Karpas-422 (cell line): Measurements from ENCODE around the gene ZNF687. TPM values are rescaled to one million over a fixed set of nuclear protein-coding genes. Genes with fewer than 3 reads are reported as not detected.
A peak's percentile ranks its signal among the peaks of the same experiment; 100 is the strongest.

Experiments used
- DNase-seq: peaks from one replicate; pipeline ENCODE4 v3.0.0-alpha.2; 2015
- H2AFZ ChIP-seq: fragments of 200-600 bp; sonication (generic); 2 replicates; pipeline ENCODE4 v1.6.1; 2014; ENCODE audit warnings: antibody characterized with exemption, low read length, mixed read lengths
- H3K27ac ChIP-seq: fragments of 200-600 bp; sonication (generic); 2 replicates; pipeline ENCODE4 v1.5.1; 2014; ENCODE audit warnings: mild to moderate bottlenecking, low read length, moderate library complexity
- H3K27me3 ChIP-seq: fragments of 200-600 bp; sonication (generic); 2 replicates; pipeline ENCODE4 v1.6.1; 2014; ENCODE audit warnings: low read length, mixed read lengths
- H3K36me3 ChIP-seq: fragments of 200-600 bp; sonication (generic); 2 replicates; pipeline ENCODE4 v1.6.1; 2014; ENCODE audit warnings: low read length, mixed read lengths; ENCODE audit not compliant: insufficient read depth
- H3K4me1 ChIP-seq: fragments of 200-600 bp; sonication (generic); 2 replicates; pipeline ENCODE4 v1.6.1; 2014; ENCODE audit warnings: mild to moderate bottlenecking, low read length, mixed read lengths
- H3K4me2 ChIP-seq: fragments of 200-600 bp; sonication (generic); 2 replicates; pipeline ENCODE4 v1.6.1; 2014; ENCODE audit warnings: low read length, low read depth, mild to moderate bottlenecking; ENCODE audit not compliant: poor library complexity, severe bottlenecking
- H3K4me3 ChIP-seq: fragments of 200-600 bp; sonication (generic); 2 replicates; pipeline ENCODE4 v1.5.1; 2014; ENCODE audit warnings: mild to moderate bottlenecking, antibody characterized with exemption, low read length, mixed read lengths
- H3K79me2 ChIP-seq: fragments of 200-600 bp; sonication (generic); 2 replicates; pipeline ENCODE4 v1.6.1; 2014; ENCODE audit warnings: mild to moderate bottlenecking, low read length, mixed read lengths
- H3K9ac ChIP-seq: fragments of 200-600 bp; sonication (generic); 2 replicates; pipeline ENCODE4 v1.6.0; 2014; ENCODE audit warnings: low read length
- H3K9me2 ChIP-seq: fragments of 200-600 bp; sonication (generic), shearing (Covaris generic); replicated peaks from 2 replicates; pipeline ENCODE4 v1.6.0; 2014; ENCODE audit warnings: mild to moderate bottlenecking, low read length, moderate library complexity; ENCODE audit not compliant: insufficient read depth
- H3K9me3 ChIP-seq: fragments of 300-700, 200-600 bp; sonication (generic); 2 replicates; pipeline ENCODE4 v1.6.1; 2014; ENCODE audit warnings: low read length, mixed read lengths
- H4K20me1 ChIP-seq: fragments of 200-600 bp; sonication (generic); 2 replicates; pipeline ENCODE4 v1.6.1; 2014; ENCODE audit warnings: mild to moderate bottlenecking, antibody characterized with exemption, low read length, low read depth; ENCODE audit not compliant: insufficient read depth
- total RNA-seq: library from RNA; depleted of rRNA; stranded (reverse); fragments of >200 nt; shearing (Covaris generic); gene quantifications from 2 replicates; pipeline ENCODE4 v1.2.3, GENCODE V29; 2014; ENCODE audit warnings: low replicate concordance

Gene ZNF687
- total RNA-seq, 1 experiment from 2014 or later: 33.5 TPM

DNA sequence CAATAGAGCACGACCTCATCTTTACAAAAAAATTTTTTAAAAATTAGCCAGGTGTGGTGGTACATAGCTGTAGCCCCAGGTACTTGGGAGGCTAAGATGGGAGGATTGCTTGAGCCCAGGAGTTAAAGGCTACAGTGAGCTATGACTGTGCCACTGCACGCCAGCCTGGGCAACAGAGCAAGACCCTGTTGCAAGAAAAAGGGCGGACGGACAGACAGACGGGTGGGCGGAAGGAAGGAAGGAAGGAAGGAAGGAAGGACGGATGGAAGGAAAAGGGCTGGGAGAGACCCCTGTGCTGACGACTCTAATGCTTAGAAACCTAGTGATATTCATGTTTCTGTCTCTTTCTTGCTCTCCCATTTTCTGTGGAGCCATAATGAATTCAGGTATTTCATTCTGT, 30.7 kb downstream of the ZNF687 start:
- Histone ChIP-seq H2AFZ (no peak overlapping the region), H3K9ac (no peak overlapping the region), H3K27me3 (no peaks in the 10 kb centered on the region), H3K4me3 (no peak overlapping the region), H3K4me1 (peaks cover 39% of the 10 kb centered on the region), H3K36me3 (peaks cover 20% of the 10 kb centered on the region; the same call in 1 of the 2 replicates), H3K4me2 (no peak overlapping the region), H3K27ac (no peak overlapping the region), H3K79me2 (peaks cover 32% of the 10 kb centered on the region), H3K9me2 (no peaks in the 10 kb centered on the region), H3K9me3 (no peaks in the 10 kb centered on the region), H4K20me1 (no peaks in the 10 kb centered on the region)
- DNase-seq: no peak

DNA sequence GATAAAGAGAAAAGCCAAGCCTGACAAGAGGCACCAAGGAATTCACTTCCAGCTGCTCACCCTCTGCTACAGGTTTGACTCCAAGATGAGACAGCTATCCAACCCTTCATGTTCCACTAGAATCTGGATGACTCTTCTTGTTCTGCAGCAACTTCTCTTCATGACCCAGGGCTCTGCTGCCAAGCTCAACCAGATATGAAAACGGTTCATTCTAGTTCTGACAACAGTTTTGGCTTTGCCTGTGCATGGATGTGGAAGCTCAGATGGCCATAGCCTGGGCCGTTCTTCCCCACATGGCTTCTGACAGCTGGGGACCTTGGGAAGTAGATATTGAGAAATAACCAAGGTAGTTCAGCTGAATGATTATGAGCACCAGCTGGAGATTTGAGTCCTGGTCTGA, 31.4 kb downstream of the ZNF687 start:
- H3K36me3 ChIP-seq: peaks cover 14% of the 10 kb centered on the region; the same call in 1 of the 2 replicates
- H3K9me2 ChIP-seq: no peaks in the 10 kb centered on the region
- H3K27me3 ChIP-seq: no peaks in the 10 kb centered on the region
- H3K4me1 ChIP-seq: peaks cover 39% of the 10 kb centered on the region
- H3K4me3 ChIP-seq: no peak overlapping the region
- H2AFZ ChIP-seq: no peak overlapping the region
- no peak overlapping the region for H3K27ac ChIP-seq
- no peaks in the 10 kb centered on the region for H4K20me1 ChIP-seq
- H3K79me2 ChIP-seq: peaks cover 27% of the 10 kb centered on the region
- DNase-seq: no peak
- H3K9me3 ChIP-seq: no peaks in the 10 kb centered on the region
- H3K4me2 ChIP-seq: no peak overlapping the region
- no peak overlapping the region for H3K9ac ChIP-seq

DNA sequence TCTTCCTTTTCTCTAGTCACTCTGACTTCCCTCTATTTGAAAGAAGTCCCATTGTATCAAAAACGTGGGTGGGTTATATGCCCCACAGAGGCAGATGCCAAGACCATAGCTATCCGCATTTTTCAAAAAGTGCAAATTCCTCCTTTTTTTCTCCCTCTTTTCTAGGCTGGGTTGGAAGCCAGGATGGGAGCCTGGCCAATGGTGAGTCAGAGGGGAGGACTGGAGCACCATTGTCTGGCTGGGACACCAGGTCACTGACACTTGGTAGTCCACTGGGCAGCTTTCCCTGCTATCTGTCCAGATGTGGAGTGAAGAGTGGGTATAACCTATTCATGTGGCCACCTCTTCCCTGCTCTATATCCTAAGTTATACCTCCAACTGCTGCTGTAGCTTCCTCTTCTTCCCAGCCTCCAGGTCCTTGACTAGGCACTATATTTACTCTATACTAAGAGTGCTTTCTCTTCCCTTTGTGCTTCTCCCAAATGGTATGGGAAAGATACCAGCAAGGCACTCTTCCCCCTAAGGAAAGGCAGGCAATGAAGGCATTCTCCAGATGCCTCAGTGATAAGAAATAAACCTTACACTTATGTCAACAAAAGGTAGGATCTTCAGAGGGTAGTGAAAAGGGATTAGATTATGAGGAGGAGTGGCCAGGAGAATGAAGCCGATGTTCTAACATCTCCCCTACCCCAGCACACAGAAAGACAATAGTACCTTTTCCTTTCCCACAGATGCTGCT, 32.2 kb downstream of the ZNF687 start:
- H3K9ac ChIP-seq: no peak overlapping the region
- H3K27me3 ChIP-seq: no peaks in the 10 kb centered on the region
- H3K36me3 ChIP-seq: peaks cover 12% of the 10 kb centered on the region; the same call in 1 of the 2 replicates
- no peaks in the 10 kb centered on the region for H3K9me3 ChIP-seq
- H4K20me1 ChIP-seq: no peaks in the 10 kb centered on the region
- no peaks in the 10 kb centered on the region for H3K9me2 ChIP-seq
- H3K4me1 ChIP-seq: peaks cover 31% of the 10 kb centered on the region
- H2AFZ ChIP-seq: no peak overlapping the region
- DNase-seq: no peak
- no peak overlapping the region for H3K4me3 ChIP-seq
- no peak overlapping the region for H3K4me2 ChIP-seq
- no peak overlapping the region for H3K27ac ChIP-seq
- peaks cover 28% of the 10 kb centered on the region for H3K79me2 ChIP-seq

DNA sequence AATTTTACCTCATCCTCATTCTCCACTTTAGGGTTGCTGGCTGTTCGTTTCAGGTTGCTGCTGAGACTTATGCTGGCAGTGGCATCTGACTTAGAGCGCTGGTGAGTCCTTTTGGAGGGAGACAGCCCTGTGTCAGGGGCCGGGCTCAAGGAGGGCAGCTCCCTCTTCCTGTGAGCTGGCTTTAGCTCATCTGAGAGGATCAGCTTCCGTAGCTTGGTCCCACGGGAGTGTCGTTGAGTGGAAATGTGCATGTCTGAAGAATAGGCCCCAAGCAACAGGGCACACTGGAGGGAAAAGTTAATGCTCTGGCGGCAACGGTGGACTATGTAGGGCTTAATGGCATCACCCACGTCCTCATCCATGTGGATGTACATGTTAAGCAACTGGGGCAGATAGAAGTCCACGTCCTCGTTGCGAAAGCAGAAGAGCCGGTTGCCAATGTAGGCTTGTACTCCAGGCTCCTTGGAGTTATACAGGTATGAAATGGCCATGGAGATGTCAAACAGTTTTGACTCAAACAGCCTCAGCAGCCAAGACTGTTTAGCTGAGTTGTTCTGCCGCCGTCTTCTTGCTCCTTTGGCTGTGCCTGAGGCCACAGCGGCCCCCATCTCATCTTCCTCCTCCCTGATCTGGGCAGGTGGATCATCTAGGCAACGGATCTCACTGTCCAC, 33.6 kb downstream of the ZNF687 start:
- peaks cover 10% of the 10 kb centered on the region; the same call in 1 of the 2 replicates for H3K36me3 ChIP-seq
- no peaks in the 10 kb centered on the region for H3K27me3 ChIP-seq
- no peak overlapping the region for H3K4me2 ChIP-seq
- no peak overlapping the region for H3K4me3 ChIP-seq
- no peak overlapping the region for H3K27ac ChIP-seq
- no peak overlapping the region for H3K9ac ChIP-seq
- no peaks in the 10 kb centered on the region for H3K9me3 ChIP-seq
- DNase-seq: no peak
- H3K4me1 ChIP-seq: peaks cover 17% of the 10 kb centered on the region
- H3K9me2 ChIP-seq: no peaks in the 10 kb centered on the region
- H3K79me2 ChIP-seq: peaks cover 24% of the 10 kb centered on the region
- no peaks in the 10 kb centered on the region for H4K20me1 ChIP-seq
- no peak overlapping the region for H2AFZ ChIP-seq

DNA sequence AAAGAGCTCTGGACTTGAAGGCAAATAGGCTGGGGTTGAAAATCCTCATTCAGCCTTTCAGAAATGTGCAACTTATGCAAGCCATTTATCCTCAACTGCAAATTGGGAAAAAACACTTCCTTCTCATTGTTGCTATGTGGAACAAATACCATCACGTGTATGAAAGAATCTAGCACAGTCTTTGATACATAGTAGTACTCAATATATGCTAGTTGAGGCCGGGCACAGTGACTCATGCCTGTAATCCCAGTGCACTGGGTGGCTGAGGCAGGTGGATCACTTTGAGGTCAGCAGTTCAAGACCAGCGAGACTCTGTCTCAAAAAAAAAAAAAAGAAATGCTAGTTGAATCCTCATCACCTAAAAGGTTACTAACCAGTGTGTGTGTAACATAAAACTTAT, 36.9 kb downstream of the ZNF687 start:
- Histone ChIP-seq H3K9me3 (no peaks in the 10 kb centered on the region), H3K36me3 (peaks cover 10% of the 10 kb centered on the region; the same call in 1 of the 2 replicates), H3K4me2 (no peak overlapping the region), H2AFZ (no peak overlapping the region), H3K4me3 (no peak overlapping the region), H3K9ac (no peak overlapping the region), H3K27me3 (no peaks in the 10 kb centered on the region), H3K9me2 (no peaks in the 10 kb centered on the region), H4K20me1 (no peaks in the 10 kb centered on the region), H3K4me1 (no peaks in the 10 kb centered on the region), H3K27ac (no peak overlapping the region), H3K79me2 (peaks cover 16% of the 10 kb centered on the region)
- no peak for DNase-seq

DNA sequence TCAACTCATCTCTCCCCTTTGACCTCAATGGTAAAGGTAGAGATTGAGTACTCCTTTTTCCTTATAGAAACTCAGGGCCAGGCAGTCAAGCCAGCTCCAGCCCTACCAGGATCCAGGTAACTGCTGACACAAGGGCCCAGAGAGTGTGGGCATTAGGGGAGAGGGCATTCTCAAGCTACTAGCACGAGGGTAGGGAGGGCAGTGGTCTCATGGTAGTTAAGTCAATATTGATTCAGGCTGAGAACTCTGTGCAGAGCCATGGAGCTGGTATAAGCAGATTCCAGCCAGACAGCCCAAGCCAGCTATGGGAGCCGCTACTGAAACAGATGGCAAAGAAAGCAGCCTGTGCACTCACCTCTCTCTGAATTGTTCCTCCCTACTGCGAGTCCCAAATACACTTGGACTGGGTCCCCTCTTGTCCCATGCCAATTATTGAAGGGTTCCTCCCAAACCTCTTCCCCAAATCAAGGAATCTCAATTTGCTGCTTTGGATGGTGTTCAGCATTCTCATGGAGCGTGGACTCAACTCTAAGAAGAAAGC, 42.4 kb downstream of the ZNF687 start:
- Histone ChIP-seq H3K9ac (no peak overlapping the region), H3K4me2 (no peak overlapping the region), H3K4me3 (no peak overlapping the region), H3K36me3 (0 out of 2 replicates have a peak, but pooled peaks cover 4% of the 10 kb centered on the region), H3K79me2 (peaks cover 36% of the 10 kb centered on the region), H3K4me1 (peaks cover 22% of the 10 kb centered on the region), H3K27ac (no peak overlapping the region), H3K9me2 (no peaks in the 10 kb centered on the region), H3K9me3 (no peaks in the 10 kb centered on the region), H3K27me3 (no peaks in the 10 kb centered on the region), H2AFZ (no peak overlapping the region), H4K20me1 (no peaks in the 10 kb centered on the region)
- DNase-seq: peak; percentile 35

DNA sequence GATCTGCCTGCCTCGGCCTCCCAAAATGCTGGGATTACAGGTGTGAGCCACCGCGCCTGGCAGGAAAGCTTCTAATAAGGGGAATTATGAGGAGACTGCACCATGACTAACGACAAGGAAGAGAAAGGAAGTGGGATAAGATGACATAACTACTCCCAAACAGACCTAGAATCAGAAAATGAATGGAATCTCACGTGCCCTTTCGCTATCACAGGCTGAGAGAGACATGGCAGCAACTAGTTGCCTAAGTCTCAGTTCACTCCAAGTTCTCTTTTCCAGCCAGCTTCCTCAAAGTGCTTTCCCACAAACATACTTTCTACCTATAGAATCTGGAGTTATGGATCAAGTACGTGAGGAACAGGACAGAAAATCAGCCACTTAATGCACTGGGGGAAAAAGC, 43.1 kb downstream of the ZNF687 start:
- peaks cover 34% of the 10 kb centered on the region for H3K79me2 ChIP-seq
- DNase-seq: no peak

More for the DNA sequence above, 43.1 kb downstream of the ZNF687 start:
- Histone ChIP-seq H3K27ac (no peak overlapping the region), H3K9me2 (no peaks in the 10 kb centered on the region), H2AFZ (no peak overlapping the region), H3K4me3 (no peak overlapping the region), H3K4me1 (peaks cover 22% of the 10 kb centered on the region), H3K4me2 (no peak overlapping the region), H3K9me3 (no peaks in the 10 kb centered on the region), H3K36me3 (0 out of 2 replicates have a peak, but pooled peaks cover 4% of the 10 kb centered on the region), H3K27me3 (no peaks in the 10 kb centered on the region), H3K9ac (0 out of 2 replicates have a peak overlapping the region, but pooled peaks have one; percentile 71), H4K20me1 (no peaks in the 10 kb centered on the region)
